AG10803 (cell line): Measurements from ENCODE around the gene CXCL11.

Experiments
- DNase-seq: peaks from one replicate; pipeline ENCODE4 v3.0.0; 2010; ENCODE audit warnings: low read depth
- H3K4me3 ChIP-seq: 2 replicates; pipeline ENCODE4 v1.5.1; 2011; ENCODE audit warnings: mild to moderate bottlenecking, low read length, control low read depth
- CTCF ChIP-seq: conservative IDR thresholded peaks from 2 replicates; pipeline ENCODE4 v1.5.1; 2011; ENCODE audit warnings: mild to moderate bottlenecking, low read length, control low read depth, inconsistent platforms

CXCL11 gene

GRCh38 chr4:76022031-76022430 is 13.8 kb downstream of the CXCL11 start:
- no peak overlapping the region for H3K4me3 ChIP-seq
- TF ChIP-seq CTCF = no peak
- DNase-seq = no peak

- H3K4me3 ChIP-seq = no peak overlapping the region
- no peak for DNase-seq
- no peak for TF ChIP-seq CTCF
Observed at GRCh38 chr4:76017056-76017686, 18.7 kb downstream of the CXCL11 start.

- H3K4me3 ChIP-seq = no peak overlapping the region
- DNase-seq = no peak
- TF ChIP-seq CTCF = no peak
Observed at GRCh38 chr4:76016393-76016792, 19.5 kb downstream of the CXCL11 start.

DNA sequence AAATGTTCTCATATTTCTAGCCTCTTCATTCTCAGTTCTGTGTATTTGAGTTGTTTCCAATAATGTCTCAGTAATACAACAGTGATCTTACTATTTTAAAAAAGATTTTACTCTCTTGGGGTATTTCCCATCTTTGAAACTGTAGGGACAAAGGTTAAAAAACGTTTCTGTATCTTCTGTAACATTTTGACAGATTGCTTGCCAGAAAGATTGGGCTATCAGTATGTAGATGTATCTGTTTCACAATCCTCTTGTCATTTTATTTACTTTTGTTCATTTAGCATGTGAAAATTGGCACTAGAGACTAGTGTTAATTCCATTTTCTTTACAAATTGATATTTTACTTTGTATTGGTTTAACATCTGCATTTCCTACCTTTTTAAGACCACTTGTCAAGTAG is 22.3 kb downstream of the CXCL11 start:
- H3K4me3 ChIP-seq = no peak overlapping the region
- DNase-seq = no peak
- no peak for TF ChIP-seq CTCF

DNA sequence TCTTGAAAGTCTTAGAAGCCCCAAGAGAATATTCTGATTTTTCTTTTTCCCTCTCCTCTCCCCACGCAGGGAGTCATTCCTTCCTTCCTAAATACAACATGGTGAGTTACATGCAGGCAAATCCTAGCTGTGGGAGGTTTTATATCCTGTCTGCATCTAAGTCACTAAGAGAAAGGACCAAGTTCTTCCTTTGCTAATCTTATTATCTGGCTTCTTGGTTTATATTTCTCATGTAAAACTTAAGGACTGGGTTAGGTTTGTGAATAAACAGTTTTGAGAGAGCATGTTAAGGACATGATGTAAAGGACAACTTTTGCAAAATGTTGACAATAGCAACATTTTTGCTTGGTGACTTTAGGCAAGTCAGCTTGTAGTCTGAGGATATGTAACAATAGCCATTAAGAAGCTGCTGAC is 23.5 kb downstream of the CXCL11 start:
- no peak overlapping the region for H3K4me3 ChIP-seq
- peak; percentile 29 for DNase-seq
- TF ChIP-seq CTCF = no peak

- TF ChIP-seq CTCF = no peak
- DNase-seq = peak; percentile 78
- H3K4me3 ChIP-seq = peak overlapping the region; percentile 26
Observed at GRCh38 chr4:76011700-76012387, 24.0 kb downstream of the CXCL11 start.

DNA sequence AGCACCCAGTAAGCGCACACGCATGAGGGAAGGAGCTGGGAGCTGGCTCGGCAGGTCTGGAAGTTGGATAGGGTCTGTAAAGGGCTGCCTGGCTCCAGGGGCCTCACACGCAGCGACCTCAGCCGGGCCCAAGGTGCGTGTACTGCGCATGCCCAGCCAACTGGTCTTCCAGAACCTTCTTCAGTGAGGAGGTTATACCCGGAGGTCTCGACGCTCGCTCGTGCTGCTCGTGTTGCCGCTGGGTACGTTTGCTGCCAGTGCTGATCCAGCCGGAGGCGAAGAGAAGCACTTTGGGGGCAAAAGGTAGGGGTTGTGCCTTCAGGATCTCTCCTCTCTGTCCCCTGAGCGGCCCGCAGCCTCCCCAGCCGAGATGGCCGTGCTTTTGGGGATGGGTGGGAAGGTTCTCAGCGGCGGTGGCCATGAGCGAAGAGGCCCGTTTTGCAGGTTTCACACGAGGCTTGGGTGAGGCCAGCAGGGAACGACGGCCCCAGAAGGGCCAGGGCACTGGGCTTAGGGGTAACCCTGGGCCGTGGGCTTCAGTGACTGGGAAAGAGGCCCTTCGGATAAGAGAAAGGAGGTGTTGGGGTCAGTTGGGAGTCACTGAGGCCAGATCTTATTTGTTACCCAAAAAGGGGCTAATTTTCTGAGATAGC is 24.7 kb downstream of the CXCL11 start:
- no peak for TF ChIP-seq CTCF
- H3K4me3 ChIP-seq = no peak overlapping the region
- DNase-seq = no peak
